Gastrocnemius medialis (tissue), 4 donors: Measurements from ENCODE around the gene DOCK4. TPM values are rescaled to one million over a fixed set of nuclear protein-coding genes. Genes with fewer than 3 reads are reported as not detected.

Experiments
- ATAC-seq, 2 donors: fragments of 150-250 bp; one replicate each; pipeline ENCODE4 v1.9.1; 2016
- DNase-seq, 2 donors: peaks; one replicate each; pipeline ENCODE4 v3.0.0-alpha.2; 2019
- H3K27ac ChIP-seq, 4 donors: fragments of 200-600 bp; sonication (generic); 1 replicate in 1 of 4; 2 replicates in 3 of 4; pipeline ENCODE4 v1.5.1; 2016 to 2018; ENCODE audit warnings: mild to moderate bottlenecking in 2 of 4, moderate library complexity in 1 of 4
- H3K27me3 ChIP-seq, 3 donors: fragments of 200-600 bp; sonication (generic) in 2 of 3; 1 replicate in 1 of 3; 2 replicates in 2 of 3; pipeline versions ENCODE4 v1.5.1 to v1.6.0; 2016 to 2019; ENCODE audit warnings: mild to moderate bottlenecking in 1 of 3, moderate library complexity in 1 of 3
- H3K36me3 ChIP-seq, 2 donors: fragments of 200-600 bp; sonication (generic) in 1 of 2; one replicate each; pipeline ENCODE4 v1.5.1; 2017 to 2018
- H3K4me1 ChIP-seq, 2 donors: fragments of 200-600 bp; sonication (generic) in 1 of 2; one replicate each; pipeline ENCODE4 v1.5.1; 2016 to 2017; ENCODE audit warnings: mild to moderate bottlenecking in 2 of 2
- H3K4me3 ChIP-seq, 4 donors: fragments of 200-600 bp; sonication (generic) in 3 of 4; 1 replicate in 1 of 4; 2 replicates in 3 of 4; pipeline ENCODE4 v1.5.1; 2016 to 2019; ENCODE audit warnings: mild to moderate bottlenecking in 2 of 4
- H3K9me3 ChIP-seq, 3 donors: fragments of 200-600 bp; sonication (generic) in 2 of 3; 1 replicate in 1 of 3; 2 replicates in 2 of 3; pipeline ENCODE4 v1.5.1; 2016 to 2019
- CTCF ChIP-seq, 5 experiments: fragments of 450-650 bp in 3 of 5; fragments of 200-600 bp in 2 of 5; sonication (generic) in 2 of 5; IDR thresholded peaks in 4 of 5; conservative IDR thresholded peaks in 1 of 5; 1 replicate in 4 of 5; 2 replicates in 1 of 5; pipeline ENCODE4 v1.5.1; 2016 to 2019; ENCODE audit warnings: antibody characterized with exemption in 5 of 5, mild to moderate bottlenecking in 3 of 5, moderate library complexity in 3 of 5
- POLR2A ChIP-seq, 2 donors: fragments of 450-650 bp; IDR thresholded peaks; one replicate each; pipeline ENCODE4 v1.6.1; 2017; ENCODE audit warnings: antibody characterized with exemption in 2 of 2, mild to moderate bottlenecking in 2 of 2, moderate library complexity in 2 of 2
- in situ Hi-C, 4 donors: fragments of 200-750 bp; cut with MboI; loops; one replicate each; pipeline versions ENCODE4 v1.15.0 to v1.8.0; 2017; ENCODE audit warnings: low sequenced_read_pairs in 4 of 4
- intact Hi-C: fragments of 100-400 bp; cut with DNase I; formaldehyde crosslinking; loops from one replicate; pipeline ENCODE4 v1.15.1; 2023; ENCODE audit warnings: low total_unique reads
- total RNA-seq, 4 donors: library from RNA; depleted of rRNA; stranded (reverse); fragments of >200 nt; gene quantifications; one replicate each; pipeline versions ENCODE4 v1.1.0 to v1.2.3, GENCODE V29; 2016

Gene DOCK4
- total RNA-seq, 4 donors from 2014 or later = 8.7 to 12.0 (median 10.2) TPM

- Histone ChIP-seq H3K4me3 (no peak overlapping the region), H3K27me3 (no peaks in the 10 kb centered on the region), H3K27ac (no peak overlapping the region), H3K4me1 (peaks cover 0 to 13% of the 10 kb centered on the region in 2 donors), H3K36me3 (no peaks in the 10 kb centered on the region), H3K9me3 (no peaks in the 10 kb centered on the region)
- DNase-seq = no peak
- no peak for TF ChIP-seq CTCF (IDR thresholded peaks at IDR 0.05 in 4 of 5, conservative IDR thresholded peaks at IDR 0.05 in 1 of 5)
- TF ChIP-seq POLR2A (IDR thresholded peaks at IDR 0.05) = no peak
- in situ Hi-C loops (no loop called here), intact Hi-C loops (no loop called here)
- ATAC-seq = no peak
These were observed 55.2 kb downstream of the DOCK4 start for GRCh38 chr7:112150823-112151641.

GRCh38 chr7:112149734-112150133, 56.5 kb downstream of the DOCK4 start:
- Histone ChIP-seq H3K4me1 (peaks cover 0 to 13% of the 10 kb centered on the region in 2 donors), H3K27me3 (no peaks in the 10 kb centered on the region), H3K4me3 (no peak overlapping the region), H3K27ac (no peak overlapping the region), H3K9me3 (no peaks in the 10 kb centered on the region), H3K36me3 (no peaks in the 10 kb centered on the region)
- intact Hi-C loops = no loop called here
- in situ Hi-C loops = no loop called here
- TF ChIP-seq POLR2A (IDR thresholded peaks at IDR 0.05) = no peak
- TF ChIP-seq CTCF (IDR thresholded peaks at IDR 0.05 in 4 of 5, conservative IDR thresholded peaks at IDR 0.05 in 1 of 5) = no peak
- DNase-seq = no peak
- ATAC-seq = no peak

GRCh38 chr7:112147793-112148361, 58.3 kb downstream of the DOCK4 start:
- Histone ChIP-seq H3K4me1 (peaks cover 8 to 26% of the 10 kb centered on the region in 2 donors), H3K27ac (no peak overlapping the region), H3K9me3 (no peaks in the 10 kb centered on the region), H3K27me3 (no peaks in the 10 kb centered on the region), H3K36me3 (no peaks in the 10 kb centered on the region), H3K4me3 (no peak overlapping the region)
- no peak for ATAC-seq
- in situ Hi-C loops = no loop called here
- intact Hi-C loops = no loop called here
- no peak for TF ChIP-seq POLR2A (IDR thresholded peaks at IDR 0.05)
- TF ChIP-seq CTCF (IDR thresholded peaks at IDR 0.05 in 4 of 5, conservative IDR thresholded peaks at IDR 0.05 in 1 of 5) = no peak
- no peak for DNase-seq

- intact Hi-C loops (no loop called here), in situ Hi-C loops (no loop called here)
- Histone ChIP-seq H3K36me3 (no peaks in the 10 kb centered on the region), H3K9me3 (no peaks in the 10 kb centered on the region), H3K4me3 (no peak overlapping the region), H3K27me3 (no peaks in the 10 kb centered on the region), H3K4me1 (peaks cover 12 to 23% of the 10 kb centered on the region in 2 donors), H3K27ac (no peak overlapping the region)
- no peak for DNase-seq
- no peak for ATAC-seq
- TF ChIP-seq POLR2A (IDR thresholded peaks at IDR 0.05) (no peak), CTCF (IDR thresholded peaks at IDR 0.05 in 4 of 5, conservative IDR thresholded peaks at IDR 0.05 in 1 of 5) (no peak)
These were observed 61.0 kb downstream of the DOCK4 start for GRCh38 chr7:112145206-112145605.
